GM23338 (cell line): ENCODE results near the gene PRKAA1. TPM values are rescaled to one million over a fixed set of nuclear protein-coding genes. Genes with fewer than 3 reads are reported as not detected.

Experiments used
- CREB1 ChIP-seq: fragments of 250-450 bp; sonication (Bioruptor Pico); IDR thresholded peaks from 2 replicates; pipeline ENCODE4 v1.5.0; 2020; ENCODE audit warnings: low read depth, mild to moderate bottlenecking, moderate library complexity
- EZH2 ChIP-seq: fragments of 200-600 bp; sonication (generic); IDR thresholded peaks from one replicate; pipeline ENCODE4 v1.8.0; 2017; ENCODE audit warnings: antibody characterized with exemption, mild to moderate bottlenecking, low read depth; ENCODE audit not compliant: unreplicated experiment
- POLR2AphosphoS5 ChIP-seq: IDR thresholded peaks from 2 replicates; pipeline ENCODE4 v1.6.1; 2016; ENCODE audit warnings: antibody characterized with exemption, low read depth
- STAT1 ChIP-seq: IDR thresholded peaks from one replicate; pipeline ENCODE4 v1.6.1; 2016; ENCODE audit warnings: antibody characterized with exemption; ENCODE audit not compliant: unreplicated experiment
- ZNF114 ChIP-seq: fragments of 250-450 bp; sonication (Bioruptor Pico); IDR thresholded peaks from 2 replicates; pipeline ENCODE4 v1.5.0; 2020; ENCODE audit warnings: mild to moderate bottlenecking, moderate library complexity
- ZNF331 ChIP-seq: fragments of 250-450 bp; sonication (Bioruptor Pico); IDR thresholded peaks from 2 replicates; pipeline ENCODE4 v1.5.0; 2020; ENCODE audit warnings: low read depth, mild to moderate bottlenecking, moderate library complexity
- polyA plus RNA-seq: library from polyadenylated mRNA; unstranded; fragments of >200 nt; fragmentation: Nextera tagmentation; extraction: Ambion mirVana; gene quantifications from 2 replicates; pipeline ENCODE4 v1.2.1, GENCODE V29; 2016
- total RNA-seq: library from RNA; depleted of rRNA; stranded (reverse); fragments of >200 nt; shearing (Covaris generic); gene quantifications from 2 replicates; pipeline ENCODE4 v1.2.3, GENCODE V29; 2014
- TF ChIP-seq, protein P1 (sequence below): fragments of 250-450 bp; sonication (Bioruptor Pico); IDR thresholded peaks from 2 replicates; pipeline ENCODE4 v1.5.0; 2020; ENCODE audit warnings: mild to moderate bottlenecking, moderate library complexity
- TF ChIP-seq, protein P2 (sequence below): IDR thresholded peaks from one replicate; pipeline ENCODE4 v1.6.1; 2018; ENCODE audit warnings: antibody characterized with exemption; ENCODE audit not compliant: unreplicated experiment
- TF ChIP-seq, protein P3 (sequence below), 2 experiments: fragments of 200-600 bp in 1 of 2; sonication (generic) in 1 of 2; conservative IDR thresholded peaks; 2 replicates each; pipeline versions ENCODE4 v1.5.1 to v1.6.1; 2016 to 2017; ENCODE audit warnings: antibody characterized with exemption in 2 of 2, low read depth in 2 of 2, mild to moderate bottlenecking in 2 of 2, moderate library complexity in 1 of 2

The PRKAA1 gene
- total and polyA plus RNA-seq, 2 experiments from 2014 or later: 10.3 to 35.0 TPM

DNA sequence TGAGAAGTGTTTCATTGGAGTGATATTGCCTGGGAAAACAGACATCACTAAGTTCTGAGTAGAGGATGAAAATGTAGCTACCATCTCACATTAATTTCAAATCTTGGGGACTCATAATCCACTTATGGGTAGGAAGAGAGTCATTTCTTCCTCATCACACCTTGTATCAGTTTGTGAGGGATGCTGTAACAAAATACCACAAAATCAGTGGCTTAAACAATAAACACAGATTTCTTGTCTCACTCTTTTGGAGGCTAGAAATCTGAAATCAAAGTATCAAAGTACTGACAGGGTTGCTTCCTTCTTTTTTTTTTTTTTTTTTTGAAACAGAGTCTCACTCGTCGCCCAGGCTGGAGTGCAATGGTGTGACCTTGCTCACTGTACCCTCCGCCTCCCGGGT, 46.4 kb upstream of the PRKAA1 start (continued):
- TF ChIP-seq, protein P1, sequence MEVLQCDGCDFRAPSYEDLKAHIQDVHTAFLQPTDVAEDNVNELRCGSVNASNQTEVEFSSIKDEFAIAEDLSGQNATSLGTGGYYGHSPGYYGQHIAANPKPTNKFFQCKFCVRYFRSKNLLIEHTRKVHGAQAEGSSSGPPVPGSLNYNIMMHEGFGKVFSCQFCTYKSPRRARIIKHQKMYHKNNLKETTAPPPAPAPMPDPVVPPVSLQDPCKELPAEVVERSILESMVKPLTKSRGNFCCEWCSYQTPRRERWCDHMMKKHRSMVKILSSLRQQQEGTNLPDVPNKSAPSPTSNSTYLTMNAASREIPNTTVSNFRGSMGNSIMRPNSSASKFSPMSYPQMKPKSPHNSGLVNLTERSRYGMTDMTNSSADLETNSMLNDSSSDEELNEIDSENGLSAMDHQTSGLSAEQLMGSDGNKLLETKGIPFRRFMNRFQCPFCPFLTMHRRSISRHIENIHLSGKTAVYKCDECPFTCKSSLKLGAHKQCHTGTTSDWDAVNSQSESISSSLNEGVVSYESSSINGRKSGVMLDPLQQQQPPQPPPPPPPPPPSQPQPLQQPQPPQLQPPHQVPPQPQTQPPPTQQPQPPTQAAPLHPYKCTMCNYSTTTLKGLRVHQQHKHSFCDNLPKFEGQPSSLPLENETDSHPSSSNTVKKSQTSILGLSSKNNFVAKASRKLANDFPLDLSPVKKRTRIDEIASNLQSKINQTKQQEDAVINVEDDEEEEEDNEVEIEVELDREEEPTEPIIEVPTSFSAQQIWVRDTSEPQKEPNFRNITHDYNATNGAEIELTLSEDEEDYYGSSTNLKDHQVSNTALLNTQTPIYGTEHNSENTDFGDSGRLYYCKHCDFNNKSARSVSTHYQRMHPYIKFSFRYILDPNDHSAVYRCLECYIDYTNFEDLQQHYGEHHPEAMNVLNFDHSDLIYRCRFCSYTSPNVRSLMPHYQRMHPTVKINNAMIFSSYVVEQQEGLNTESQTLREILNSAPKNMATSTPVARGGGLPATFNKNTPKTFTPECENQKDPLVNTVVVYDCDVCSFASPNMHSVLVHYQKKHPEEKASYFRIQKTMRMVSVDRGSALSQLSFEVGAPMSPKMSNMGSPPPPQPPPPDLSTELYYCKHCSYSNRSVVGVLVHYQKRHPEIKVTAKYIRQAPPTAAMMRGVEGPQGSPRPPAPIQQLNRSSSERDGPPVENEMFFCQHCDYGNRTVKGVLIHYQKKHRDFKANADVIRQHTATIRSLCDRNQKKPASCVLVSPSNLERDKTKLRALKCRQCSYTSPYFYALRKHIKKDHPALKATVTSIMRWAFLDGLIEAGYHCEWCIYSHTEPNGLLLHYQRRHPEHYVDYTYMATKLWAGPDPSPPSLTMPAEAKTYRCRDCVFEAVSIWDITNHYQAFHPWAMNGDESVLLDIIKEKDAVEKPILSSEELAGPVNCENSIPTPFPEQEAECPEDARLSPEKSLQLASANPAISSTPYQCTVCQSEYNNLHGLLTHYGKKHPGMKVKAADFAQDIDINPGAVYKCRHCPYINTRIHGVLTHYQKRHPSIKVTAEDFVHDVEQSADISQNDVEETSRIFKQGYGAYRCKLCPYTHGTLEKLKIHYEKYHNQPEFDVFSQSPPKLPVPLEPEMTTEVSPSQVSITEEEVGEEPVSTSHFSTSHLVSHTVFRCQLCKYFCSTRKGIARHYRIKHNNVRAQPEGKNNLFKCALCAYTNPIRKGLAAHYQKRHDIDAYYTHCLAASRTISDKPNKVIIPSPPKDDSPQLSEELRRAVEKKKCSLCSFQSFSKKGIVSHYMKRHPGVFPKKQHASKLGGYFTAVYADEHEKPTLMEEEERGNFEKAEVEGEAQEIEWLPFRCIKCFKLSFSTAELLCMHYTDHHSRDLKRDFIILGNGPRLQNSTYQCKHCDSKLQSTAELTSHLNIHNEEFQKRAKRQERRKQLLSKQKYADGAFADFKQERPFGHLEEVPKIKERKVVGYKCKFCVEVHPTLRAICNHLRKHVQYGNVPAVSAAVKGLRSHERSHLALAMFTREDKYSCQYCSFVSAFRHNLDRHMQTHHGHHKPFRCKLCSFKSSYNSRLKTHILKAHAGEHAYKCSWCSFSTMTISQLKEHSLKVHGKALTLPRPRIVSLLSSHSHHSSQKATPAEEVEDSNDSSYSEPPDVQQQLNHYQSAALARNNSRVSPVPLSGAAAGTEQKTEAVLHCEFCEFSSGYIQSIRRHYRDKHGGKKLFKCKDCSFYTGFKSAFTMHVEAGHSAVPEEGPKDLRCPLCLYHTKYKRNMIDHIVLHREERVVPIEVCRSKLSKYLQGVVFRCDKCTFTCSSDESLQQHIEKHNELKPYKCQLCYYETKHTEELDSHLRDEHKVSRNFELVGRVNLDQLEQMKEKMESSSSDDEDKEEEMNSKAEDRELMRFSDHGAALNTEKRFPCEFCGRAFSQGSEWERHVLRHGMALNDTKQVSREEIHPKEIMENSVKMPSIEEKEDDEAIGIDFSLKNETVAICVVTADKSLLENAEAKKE (CRISPR knock-in tag): no peak
- TF ChIP-seq ZNF331: no peak
- TF ChIP-seq, protein P2, sequence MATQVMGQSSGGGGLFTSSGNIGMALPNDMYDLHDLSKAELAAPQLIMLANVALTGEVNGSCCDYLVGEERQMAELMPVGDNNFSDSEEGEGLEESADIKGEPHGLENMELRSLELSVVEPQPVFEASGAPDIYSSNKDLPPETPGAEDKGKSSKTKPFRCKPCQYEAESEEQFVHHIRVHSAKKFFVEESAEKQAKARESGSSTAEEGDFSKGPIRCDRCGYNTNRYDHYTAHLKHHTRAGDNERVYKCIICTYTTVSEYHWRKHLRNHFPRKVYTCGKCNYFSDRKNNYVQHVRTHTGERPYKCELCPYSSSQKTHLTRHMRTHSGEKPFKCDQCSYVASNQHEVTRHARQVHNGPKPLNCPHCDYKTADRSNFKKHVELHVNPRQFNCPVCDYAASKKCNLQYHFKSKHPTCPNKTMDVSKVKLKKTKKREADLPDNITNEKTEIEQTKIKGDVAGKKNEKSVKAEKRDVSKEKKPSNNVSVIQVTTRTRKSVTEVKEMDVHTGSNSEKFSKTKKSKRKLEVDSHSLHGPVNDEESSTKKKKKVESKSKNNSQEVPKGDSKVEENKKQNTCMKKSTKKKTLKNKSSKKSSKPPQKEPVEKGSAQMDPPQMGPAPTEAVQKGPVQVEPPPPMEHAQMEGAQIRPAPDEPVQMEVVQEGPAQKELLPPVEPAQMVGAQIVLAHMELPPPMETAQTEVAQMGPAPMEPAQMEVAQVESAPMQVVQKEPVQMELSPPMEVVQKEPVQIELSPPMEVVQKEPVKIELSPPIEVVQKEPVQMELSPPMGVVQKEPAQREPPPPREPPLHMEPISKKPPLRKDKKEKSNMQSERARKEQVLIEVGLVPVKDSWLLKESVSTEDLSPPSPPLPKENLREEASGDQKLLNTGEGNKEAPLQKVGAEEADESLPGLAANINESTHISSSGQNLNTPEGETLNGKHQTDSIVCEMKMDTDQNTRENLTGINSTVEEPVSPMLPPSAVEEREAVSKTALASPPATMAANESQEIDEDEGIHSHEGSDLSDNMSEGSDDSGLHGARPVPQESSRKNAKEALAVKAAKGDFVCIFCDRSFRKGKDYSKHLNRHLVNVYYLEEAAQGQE: no peak
- TF ChIP-seq ZNF114: no peak
- TF ChIP-seq CREB1 (CRISPR knock-in tag): no peak
- TF ChIP-seq POLR2AphosphoS5: no peak
- TF ChIP-seq EZH2: no peak
- no peak for TF ChIP-seq STAT1
- TF ChIP-seq, protein P3, sequence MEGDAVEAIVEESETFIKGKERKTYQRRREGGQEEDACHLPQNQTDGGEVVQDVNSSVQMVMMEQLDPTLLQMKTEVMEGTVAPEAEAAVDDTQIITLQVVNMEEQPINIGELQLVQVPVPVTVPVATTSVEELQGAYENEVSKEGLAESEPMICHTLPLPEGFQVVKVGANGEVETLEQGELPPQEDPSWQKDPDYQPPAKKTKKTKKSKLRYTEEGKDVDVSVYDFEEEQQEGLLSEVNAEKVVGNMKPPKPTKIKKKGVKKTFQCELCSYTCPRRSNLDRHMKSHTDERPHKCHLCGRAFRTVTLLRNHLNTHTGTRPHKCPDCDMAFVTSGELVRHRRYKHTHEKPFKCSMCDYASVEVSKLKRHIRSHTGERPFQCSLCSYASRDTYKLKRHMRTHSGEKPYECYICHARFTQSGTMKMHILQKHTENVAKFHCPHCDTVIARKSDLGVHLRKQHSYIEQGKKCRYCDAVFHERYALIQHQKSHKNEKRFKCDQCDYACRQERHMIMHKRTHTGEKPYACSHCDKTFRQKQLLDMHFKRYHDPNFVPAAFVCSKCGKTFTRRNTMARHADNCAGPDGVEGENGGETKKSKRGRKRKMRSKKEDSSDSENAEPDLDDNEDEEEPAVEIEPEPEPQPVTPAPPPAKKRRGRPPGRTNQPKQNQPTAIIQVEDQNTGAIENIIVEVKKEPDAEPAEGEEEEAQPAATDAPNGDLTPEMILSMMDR (conservative IDR thresholded peaks at IDR 0.05; ENCODE audit: low read depth in 2 of 2): no peak
